COLO668 (cell line): ENCODE measurements around the gene CDH20.

Source experiments
- DNase-seq: peaks from one replicate; lab custom pipeline; 2025; ENCODE audit not compliant: unreplicated experiment; lab: John Stamatoyannopoulos, UW

Gene CDH20

DNA sequence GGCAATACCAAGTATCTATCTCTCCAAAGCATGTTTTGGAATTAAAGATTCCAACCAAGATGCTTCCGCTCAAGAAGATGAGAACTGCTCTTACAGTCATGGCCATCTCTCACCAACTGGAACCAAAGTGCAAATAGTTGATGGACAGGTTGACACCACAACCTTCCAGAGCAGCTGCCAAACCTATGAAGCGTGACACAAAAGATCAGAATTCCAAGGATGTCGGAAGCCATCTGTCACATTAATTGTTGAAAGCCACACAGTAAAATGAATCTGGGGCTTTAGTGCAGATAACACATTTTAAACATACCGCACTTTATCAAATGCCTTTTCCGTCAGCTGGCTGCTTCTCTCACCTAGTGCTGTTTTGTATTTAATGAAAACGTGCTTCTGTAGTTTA, 195.7 kb downstream of the CDH20 start:
- DNase-seq = peak; percentile 23

DNA sequence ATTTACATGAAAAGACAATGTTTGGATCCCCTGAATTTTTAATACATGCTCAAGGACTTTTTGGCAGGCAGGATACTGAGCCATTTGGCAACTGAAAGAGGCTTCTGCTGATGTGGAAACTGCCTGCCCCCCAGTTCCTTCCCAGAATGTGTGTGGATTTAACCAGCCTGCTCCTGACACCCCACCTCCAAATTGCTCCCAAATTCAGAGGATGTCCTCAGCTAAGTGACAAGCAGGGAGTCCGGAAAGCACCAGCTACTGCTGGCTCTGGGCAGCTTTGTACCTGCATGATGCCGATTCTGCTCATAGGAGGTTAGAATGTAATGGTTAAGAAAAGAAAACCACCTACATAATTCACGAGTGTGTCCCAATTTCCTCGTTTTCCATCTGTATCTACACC, 197.5 kb downstream of the CDH20 start:
- no peak for DNase-seq

DNA sequence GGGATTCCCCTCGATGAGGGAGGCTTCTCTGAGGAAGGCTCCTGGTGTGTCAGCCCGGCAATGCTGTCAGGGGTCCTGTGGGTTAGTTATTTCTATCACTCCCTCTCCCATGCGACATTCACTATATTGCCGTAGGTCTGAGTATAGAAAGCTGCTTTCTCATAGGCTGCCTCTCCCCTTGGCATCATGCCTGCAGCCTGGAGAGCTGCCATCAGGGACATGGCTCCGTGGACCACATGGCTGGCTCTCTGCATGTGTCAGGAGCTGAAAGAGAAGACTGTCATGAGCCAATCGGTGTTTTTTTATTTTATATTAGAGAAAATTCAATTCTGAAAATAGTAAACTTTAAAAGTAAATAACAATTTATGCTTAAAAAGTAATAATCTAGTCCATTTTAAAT, 198.0 kb downstream of the CDH20 start:
- no peak for DNase-seq

DNA sequence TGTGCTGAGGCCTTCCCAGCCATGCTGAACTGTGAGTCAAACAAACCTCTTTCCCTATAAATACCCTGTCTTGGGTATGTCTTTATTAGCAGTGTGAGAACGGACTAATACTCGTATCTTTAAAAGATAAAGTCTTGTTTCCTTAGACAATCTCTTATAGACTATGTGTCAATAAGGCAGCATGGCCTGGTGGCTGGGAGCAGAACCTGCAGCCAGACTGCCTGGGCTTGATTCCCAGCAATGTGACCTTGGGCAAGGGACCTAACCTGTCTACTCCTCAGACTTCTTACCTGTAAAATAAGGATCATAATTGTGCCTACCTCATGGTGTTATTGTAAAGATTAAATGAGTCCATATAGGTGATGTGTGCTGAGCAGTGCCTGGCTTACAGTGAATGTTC, 198.7 kb downstream of the CDH20 start:
- DNase-seq = no peak

DNA sequence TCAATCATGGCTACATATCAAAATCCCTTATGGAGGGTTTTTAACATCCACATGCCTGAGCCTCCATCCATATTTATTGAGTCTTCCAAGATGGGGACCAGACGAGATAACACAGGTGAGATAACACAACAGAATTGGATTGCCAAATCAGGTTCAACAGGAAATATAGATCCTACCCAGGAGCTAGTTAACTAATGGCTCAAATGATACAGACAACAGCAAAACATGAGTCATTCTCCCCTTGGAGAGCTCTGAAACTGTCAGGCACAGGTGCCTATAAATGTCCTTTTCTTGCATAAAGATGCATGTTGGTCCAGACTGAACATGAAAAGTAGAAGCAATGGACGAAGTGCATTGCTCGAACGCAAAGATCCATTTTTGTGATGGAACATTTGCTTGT, 202.2 kb downstream of the CDH20 start:
- no peak for DNase-seq

DNA sequence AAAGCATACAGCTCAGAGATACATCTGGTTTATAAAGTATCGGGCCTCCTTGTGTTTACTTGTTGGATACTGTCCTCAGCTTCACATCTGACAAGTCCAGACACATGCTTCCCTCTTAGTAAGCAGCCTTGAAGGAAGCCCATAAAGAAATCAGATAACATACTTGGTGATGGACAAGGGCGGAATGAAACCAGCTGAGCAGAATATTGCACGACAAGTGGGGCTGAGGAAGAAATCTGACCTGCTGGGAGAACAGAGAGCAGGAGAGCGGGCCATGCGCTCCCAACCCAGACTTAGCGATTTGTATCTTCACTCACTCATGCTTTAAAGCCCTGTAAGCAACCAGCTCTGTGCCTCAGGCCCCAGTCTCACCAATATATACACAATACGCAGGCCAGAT, 208.4 kb downstream of the CDH20 start:
- no peak for DNase-seq

DNA sequence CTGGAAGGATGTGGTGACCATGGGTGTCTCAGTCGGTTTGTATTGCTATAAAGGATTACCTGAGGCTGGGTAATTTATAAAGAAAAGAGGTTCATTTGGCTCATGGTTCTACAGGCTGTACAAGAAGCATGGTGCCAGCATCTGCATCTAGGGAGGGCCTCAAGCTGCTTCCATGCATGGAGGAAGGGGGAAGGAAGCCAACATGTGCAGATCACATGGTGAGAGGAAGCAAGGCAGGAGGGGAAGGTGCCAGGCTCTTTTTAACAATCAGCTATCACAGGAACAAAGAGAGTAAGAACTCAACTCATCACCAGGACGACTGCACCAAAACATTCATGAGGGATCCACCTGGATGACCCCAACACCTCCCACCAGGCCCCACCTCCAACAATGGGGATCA, 209.4 kb downstream of the CDH20 start:
- DNase-seq = no peak

DNA sequence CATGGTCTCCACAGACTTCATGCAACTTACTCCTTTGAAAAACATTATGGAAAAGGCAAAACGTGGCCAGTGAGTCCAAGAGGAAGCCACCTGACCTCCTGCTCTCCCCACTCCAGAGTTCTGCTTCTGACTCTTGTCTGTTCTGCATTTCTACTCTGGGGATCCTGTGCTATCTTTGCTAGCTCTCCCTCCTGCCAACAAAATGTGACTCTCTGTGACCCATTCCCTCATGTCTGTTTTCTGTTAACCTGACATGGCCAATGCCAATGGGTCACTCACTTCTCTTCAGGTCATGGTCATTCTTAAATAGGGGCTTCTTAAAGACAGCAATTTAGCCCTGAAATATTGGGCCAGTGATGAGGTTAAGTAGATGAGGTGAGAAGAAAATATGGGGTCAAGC, 210.3 kb downstream of the CDH20 start:
- no peak for DNase-seq

DNA sequence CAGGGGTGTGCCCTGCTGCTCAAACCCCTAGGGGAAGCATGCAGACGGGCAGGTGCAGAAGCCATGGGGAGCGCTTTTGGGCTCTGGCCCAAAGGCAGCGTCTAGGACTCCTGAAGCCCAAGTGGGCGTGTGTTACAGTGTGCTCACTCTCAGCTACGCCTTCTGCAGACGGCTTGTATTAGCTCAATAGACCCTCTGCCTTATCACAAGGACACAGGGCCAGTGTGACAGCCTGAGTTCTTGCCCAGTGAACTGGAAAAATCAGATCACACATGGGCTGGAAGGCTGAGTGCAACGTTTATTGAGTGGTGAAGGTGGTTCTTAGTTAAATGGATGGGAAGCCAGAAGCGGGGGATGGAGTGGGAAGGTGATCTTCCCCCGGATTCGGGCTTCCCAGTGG, 210.9 kb downstream of the CDH20 start:
- DNase-seq = no peak

DNA sequence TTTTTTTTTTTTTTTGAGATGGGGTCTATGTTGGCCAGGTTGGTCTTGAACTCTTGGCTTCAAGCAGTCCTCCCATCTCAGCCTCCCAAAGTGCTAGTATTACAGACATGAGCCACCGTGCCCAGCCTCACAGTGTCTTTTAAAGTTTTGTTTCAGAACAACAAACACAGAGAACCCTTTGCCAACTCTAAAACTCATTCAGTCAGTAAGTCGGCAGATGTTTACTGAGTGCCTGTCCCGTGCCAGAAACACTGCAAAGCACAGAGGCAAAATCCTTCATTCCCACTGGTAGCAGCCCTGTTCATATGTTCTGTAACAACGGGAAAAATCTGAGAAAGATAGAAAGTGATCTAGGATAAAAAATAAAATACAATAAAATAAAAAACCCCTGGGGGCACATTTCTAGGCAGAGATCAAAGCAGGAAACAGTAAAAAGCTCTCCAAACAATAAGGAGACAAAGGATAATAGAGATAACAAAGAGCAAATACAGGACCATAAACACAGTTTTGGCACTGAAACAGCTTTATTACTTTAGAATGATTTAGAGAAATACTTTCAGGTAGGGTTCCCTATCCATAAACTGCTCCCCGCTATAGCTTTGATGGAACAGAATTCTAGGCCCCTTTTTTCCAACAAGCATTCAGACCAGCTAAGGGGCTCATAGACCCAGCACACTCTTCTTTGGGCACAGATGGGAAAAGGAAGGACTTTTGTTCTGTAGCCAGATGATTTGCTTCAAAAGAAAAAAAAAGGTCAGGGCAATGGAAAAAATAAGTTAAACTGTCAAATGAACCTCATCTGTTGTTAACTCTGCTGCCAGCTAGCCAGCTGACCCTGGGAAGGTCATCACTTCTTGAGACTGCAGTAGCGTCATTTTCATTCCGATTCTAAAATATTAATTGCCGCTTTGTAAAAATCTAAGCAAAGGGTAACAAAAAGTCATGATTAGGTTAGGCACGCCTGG, 212.3 kb downstream of the CDH20 start:
- DNase-seq = no peak

DNA sequence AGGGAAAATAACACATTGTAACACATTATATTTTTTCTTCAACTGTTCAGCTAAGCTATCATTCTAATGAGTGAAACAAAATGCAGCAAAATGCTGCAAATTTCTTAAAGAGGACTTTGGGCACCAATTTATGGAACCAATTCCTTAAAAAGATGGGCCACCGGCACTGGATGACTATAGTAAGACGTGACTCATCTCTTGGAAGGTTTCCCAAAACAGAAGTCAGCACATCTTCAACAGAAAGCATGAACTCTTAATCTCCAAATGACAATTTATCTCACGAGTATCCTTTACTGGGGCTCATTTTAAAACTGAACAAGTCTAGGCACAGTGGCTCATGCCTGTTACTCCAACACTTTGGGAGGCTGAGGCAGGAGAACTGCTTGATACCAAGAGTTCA, 213.4 kb downstream of the CDH20 start:
- DNase-seq = no peak

DNA sequence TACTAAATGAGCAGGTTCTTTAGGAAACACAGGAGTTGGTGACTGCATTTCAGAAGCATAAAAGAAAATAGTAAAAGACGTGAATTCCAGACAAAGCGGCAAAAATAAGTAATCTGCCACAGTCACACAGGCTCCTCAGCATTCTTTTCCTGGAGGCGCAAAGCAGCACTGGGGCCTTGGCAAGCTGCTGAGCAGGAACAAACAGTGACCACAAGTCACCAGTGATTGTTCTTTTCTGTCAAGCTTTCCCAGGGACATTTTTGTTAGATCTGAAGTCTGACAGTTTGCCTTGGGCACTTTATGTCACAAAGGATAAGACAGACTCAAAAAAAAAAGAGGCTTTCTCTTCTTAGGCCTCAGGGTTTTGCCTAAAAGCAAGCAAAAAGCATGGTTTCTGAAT, 216.2 kb downstream of the CDH20 start:
- no peak for DNase-seq

DNA sequence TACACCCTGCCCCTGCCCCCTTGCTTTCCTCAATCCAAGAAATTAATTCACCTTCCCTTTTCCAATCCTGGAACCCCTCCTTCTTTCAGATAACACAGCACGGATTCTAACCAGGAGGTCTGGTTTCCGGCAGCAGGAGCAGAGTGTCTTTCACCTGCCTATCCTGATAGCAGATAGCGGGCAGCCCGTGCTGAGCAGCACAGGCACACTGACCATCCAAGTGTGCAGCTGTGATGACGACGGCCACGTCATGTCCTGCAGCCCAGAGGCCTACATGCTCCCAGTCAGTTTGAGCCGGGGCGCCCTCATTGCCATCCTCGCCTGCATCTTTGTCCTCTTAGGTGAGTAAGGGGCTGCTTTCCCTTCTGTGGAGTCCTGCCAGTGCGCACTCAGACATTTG, 216.7 kb downstream of the CDH20 start:
- DNase-seq = no peak

DNA sequence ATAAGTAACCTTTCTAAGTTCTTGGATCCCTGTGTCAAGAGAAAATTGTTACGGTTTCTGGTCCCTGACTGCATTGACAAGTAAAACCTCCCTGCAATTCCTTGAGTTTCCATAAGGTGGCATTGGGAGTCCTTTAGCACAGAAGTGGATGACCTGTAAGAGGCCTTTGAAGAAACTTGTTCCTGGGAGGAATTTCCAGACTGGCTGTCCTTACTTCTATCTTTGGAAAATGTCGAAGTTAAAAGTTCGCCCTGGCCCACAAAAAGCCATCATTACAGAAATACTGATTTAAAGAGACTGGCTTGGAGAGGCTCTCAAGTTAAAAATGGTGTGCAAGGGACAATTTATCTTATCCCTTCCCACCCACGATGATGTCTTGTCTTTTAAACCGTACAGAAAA, 218.4 kb downstream of the CDH20 start:
- DNase-seq = peak; percentile 43

DNA sequence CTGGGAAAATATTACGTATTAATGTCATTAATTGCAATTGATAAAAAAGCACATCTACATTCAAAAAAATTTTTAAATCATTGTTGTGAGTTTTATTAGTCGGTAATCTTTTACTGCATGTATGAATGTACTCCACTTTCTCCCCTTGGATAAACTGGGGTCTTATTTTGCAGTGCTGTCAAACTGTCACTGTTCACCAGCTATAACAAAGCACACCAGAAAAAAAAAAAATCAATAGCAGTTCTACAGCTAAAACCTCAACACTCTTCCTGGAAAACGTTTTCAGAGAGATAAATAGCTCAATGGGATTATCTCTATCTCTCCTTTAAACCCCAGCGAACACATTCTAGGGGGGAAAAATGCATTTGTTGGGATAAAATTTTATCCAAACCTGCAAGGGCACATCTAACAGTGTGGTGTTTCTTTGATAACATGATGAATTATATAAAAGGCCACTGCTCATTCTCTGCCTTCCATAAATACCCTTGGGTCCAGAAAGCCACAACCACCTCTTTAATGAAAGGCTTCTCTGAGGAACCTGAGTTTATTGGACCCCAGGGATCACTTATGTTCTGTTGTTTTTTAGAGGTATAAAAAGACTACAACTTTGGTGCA, 219.9 kb downstream of the CDH20 start:
- no peak for DNase-seq

DNA sequence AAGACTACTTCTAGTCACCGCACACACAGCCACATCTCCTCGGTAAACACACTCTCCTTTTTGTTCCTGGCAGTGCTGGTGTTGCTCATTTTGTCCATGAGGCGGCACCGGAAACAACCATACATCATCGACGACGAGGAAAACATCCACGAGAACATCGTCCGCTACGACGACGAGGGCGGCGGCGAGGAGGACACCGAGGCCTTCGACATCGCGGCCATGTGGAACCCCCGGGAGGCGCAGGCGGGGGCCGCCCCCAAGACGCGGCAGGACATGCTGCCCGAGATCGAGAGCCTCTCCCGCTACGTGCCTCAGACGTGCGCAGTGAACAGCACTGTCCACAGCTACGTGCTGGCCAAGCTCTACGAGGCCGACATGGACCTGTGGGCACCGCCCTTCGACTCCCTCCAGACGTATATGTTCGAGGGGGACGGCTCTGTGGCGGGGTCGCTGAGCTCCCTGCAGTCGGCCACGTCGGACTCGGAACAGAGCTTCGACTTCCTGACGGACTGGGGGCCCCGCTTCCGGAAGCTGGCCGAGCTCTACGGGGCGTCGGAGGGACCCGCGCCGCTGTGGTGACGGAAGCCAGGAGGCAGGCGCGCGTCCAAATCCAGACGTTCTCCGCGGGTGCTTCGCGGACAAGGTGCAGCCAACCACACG, 221.0 kb downstream of the CDH20 start:
- no peak for DNase-seq

DNA sequence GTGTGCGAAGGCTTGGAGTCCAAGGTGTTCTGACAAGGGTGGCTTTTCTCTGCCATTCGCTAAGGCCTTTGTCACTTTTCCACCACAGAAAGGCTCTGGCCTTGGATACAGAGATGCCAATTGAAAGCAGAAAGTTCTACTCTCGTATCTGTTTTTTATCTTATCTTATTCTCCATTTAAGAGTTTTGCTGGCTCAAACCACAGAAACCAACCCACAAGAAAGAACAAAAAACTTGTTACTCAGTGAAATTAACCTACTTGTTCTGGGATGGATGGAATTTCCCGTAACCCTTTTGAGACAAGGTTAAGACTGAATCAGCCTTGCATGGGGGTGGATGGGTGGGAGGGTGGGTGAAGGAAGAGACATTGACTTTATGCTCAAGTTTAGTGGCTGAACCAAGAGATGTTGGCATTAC, 221.7 kb downstream of the CDH20 start:
- DNase-seq = no peak

DNA sequence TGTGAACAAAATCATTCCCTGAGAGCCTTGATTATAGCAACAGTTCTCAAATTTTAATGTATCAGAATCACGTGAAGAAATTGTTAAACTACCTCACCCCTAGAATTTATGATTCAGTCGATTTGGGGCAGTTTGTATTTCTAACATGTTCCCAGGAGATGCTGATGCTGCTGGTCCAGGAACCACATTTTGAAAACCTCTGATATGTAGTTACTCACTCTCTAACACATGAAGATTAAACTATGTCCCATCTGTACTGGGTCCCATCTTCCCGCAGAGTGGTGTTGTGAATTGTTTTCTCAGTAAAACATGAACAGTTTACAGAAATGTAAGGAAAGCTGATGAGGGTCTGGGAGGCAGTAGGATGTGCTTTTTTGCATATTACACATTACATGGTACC, 223.1 kb downstream of the CDH20 start:
- DNase-seq = no peak

DNA sequence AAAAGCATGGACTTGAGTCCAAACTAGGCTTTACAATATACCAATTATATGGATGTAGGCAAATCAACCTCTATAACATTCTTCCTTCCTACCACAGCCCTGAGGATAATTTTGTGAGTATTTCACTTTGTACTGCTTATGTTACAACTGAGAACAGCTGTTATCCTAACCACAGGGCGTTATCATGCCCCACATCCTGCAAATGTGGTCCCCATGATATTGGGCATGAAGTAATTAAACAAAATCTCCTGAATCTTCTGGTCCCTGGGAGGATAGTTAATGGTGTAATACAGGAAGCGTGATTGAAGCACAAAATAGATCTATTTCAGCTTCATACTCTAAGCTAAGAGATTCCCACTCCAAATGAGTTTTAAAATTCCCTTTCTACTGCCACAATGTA, 223.6 kb downstream of the CDH20 start:
- DNase-seq = no peak

DNA sequence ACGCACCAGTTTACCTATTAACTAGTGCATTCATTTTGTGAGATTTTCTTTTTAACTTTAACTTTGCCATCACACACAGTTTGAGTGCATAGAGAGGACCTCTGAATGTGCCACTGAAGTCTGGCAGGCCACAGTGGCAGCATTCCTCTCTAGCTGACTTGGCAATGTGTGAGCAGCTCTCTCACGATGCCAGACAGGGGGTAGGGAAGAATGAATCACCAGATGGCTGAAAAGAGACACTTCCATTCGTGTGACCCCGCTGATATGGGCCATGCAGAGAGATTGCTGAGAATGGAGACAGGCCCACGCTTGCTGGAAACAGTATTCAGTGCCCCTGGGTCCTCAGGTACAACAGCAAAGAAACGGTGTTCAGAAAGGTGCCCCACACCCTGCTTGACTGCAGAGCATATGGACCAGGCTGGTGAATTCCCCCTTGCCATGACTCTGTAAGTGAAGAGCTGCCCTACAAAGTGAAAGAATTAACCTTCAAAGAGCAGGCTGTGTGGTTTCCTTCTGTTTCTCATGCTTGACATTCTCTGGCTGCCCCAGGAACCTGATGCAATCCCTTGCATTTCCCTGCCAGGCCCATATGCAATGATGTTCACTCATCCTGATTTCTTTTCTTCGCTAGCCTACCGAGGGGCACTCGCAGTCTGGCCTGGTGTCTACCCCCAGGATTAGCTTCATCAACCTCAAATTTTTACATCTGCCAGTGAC, 236.1 kb downstream of the CDH20 start:
- DNase-seq = no peak

DNA sequence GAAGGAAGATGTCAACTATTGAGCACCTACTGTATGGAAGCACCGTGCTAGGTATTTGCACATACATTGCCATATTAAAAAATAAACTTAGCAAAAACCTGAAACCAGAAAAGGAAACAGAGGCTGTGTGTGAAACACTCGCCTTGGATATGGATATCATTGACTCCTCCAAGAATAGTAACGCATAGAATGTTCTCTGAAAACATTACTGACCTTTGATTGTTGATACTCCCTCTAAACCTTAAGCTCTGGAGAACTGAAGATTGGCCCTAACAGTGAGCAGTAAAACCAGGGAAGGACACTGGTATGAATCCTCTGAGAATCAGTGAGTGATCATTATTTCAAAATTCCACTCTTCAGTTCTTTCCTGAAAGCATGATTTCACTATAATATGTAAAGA, 236.8 kb downstream of the CDH20 start:
- no peak for DNase-seq
